ACC112 (cell line): ENCODE data around the gene PCDH18.

ENCODE experiments used
- H2AFZ ChIP-seq: fragments of 200-600 bp; sonication (generic); one replicate; pipeline ENCODE4 v1.6.0; 2017; ENCODE audit warnings: antibody characterized with exemption, low read length; ENCODE audit not compliant: unreplicated experiment
- H3K27ac ChIP-seq: fragments of 200-600 bp; sonication (generic); 2 replicates; pipeline ENCODE4 v1.5.1; 2014; ENCODE audit warnings: low read depth, mild to moderate bottlenecking, antibody characterized with exemption, low read length, moderate library complexity
- H3K27me3 ChIP-seq: fragments of 200-600 bp; sonication (generic); 2 replicates; pipeline ENCODE4 v1.6.1; 2014; ENCODE audit warnings: mild to moderate bottlenecking, antibody characterized with exemption, low read length, moderate library complexity, mixed read lengths; ENCODE audit not compliant: insufficient read depth
- H3K36me3 ChIP-seq: fragments of 200-600 bp; sonication (generic); 2 replicates; pipeline ENCODE4 v1.6.1; 2016; ENCODE audit warnings: mild to moderate bottlenecking, antibody characterized with exemption, low read length, moderate library complexity, mixed read lengths; ENCODE audit not compliant: insufficient read depth
- H3K4me1 ChIP-seq: fragments of 200-600 bp; sonication (generic); one replicate; pipeline ENCODE4 v1.6.1; 2016; ENCODE audit warnings: low read length, mixed read lengths; ENCODE audit not compliant: insufficient read depth, unreplicated experiment, control insufficient read depth
- H3K4me3 ChIP-seq: fragments of 200-600 bp; sonication (generic); 2 replicates; pipeline ENCODE4 v1.5.1; 2014; ENCODE audit warnings: mild to moderate bottlenecking, low read depth, low read length
- H3K79me2 ChIP-seq: fragments of 200-600 bp; sonication (generic); one replicate; pipeline ENCODE4 v1.6.0; 2016; ENCODE audit warnings: low read length; ENCODE audit not compliant: control insufficient read depth, unreplicated experiment, insufficient read depth

Gene PCDH18

GRCh38 chr4:137531986-137532868, at the start of gene PCDH18:
TSS of gene PCDH18 (minus strand) at chr4:137532494. CDS start at chr4:137532088, 406 bp downstream.
- Histone ChIP-seq H3K27ac (peak within 1 kb of the TSS; percentile 88), H3K27me3 (no peaks in the 10 kb centered on the region), H3K4me1 (peaks cover 33% of the 10 kb centered on the region), H3K4me3 (peak within 1 kb of the TSS; percentile 85), H2AFZ (peak within 1 kb of the TSS; percentile 78), H3K79me2 (peaks cover 37% of the 10 kb centered on the region), H3K36me3 (peaks cover 5% of the 10 kb centered on the region; the same call in 1 of the 2 replicates)

GRCh38 chr4:137576446-137576845, 44.2 kb upstream of the PCDH18 start:
- no peak overlapping the region for H3K27ac ChIP-seq
- no peaks in the 10 kb centered on the region for H3K4me1 ChIP-seq
- H3K4me3 ChIP-seq = no peak overlapping the region
- H3K79me2 ChIP-seq = no peaks in the 10 kb centered on the region
- H2AFZ ChIP-seq = no peak overlapping the region
- no peaks in the 10 kb centered on the region for H3K36me3 ChIP-seq
- no peaks in the 10 kb centered on the region for H3K27me3 ChIP-seq

GRCh38 chr4:137572647-137573046, 40.4 kb upstream of the PCDH18 start:
- Histone ChIP-seq H2AFZ (no peak overlapping the region), H3K27me3 (no peaks in the 10 kb centered on the region), H3K36me3 (no peaks in the 10 kb centered on the region), H3K4me1 (no peaks in the 10 kb centered on the region), H3K27ac (no peak overlapping the region), H3K79me2 (no peaks in the 10 kb centered on the region), H3K4me3 (no peak overlapping the region)

GRCh38 chr4:137572163-137572562, 39.9 kb upstream of the PCDH18 start:
- Histone ChIP-seq H3K36me3 (no peaks in the 10 kb centered on the region), H3K27ac (no peak overlapping the region), H2AFZ (no peak overlapping the region), H3K27me3 (no peaks in the 10 kb centered on the region), H3K4me3 (no peak overlapping the region), H3K4me1 (no peaks in the 10 kb centered on the region), H3K79me2 (no peaks in the 10 kb centered on the region)

- Histone ChIP-seq H3K27me3 (no peaks in the 10 kb centered on the region), H3K27ac (no peak overlapping the region), H3K36me3 (no peaks in the 10 kb centered on the region), H3K4me1 (no peaks in the 10 kb centered on the region), H3K79me2 (no peaks in the 10 kb centered on the region), H3K4me3 (no peak overlapping the region), H2AFZ (no peak overlapping the region)
Observed at GRCh38 chr4:137559801-137560200, 27.5 kb upstream of the PCDH18 start.

GRCh38 chr4:137558951-137559350, 26.7 kb upstream of the PCDH18 start:
- Histone ChIP-seq H2AFZ (no peak overlapping the region), H3K79me2 (no peaks in the 10 kb centered on the region), H3K4me3 (no peak overlapping the region), H3K27ac (no peak overlapping the region), H3K27me3 (no peaks in the 10 kb centered on the region), H3K36me3 (no peaks in the 10 kb centered on the region), H3K4me1 (no peaks in the 10 kb centered on the region)

- Histone ChIP-seq H2AFZ (no peak overlapping the region), H3K27ac (no peak overlapping the region), H3K36me3 (no peaks in the 10 kb centered on the region), H3K4me3 (no peak overlapping the region), H3K79me2 (no peaks in the 10 kb centered on the region), H3K4me1 (peaks cover 13% of the 10 kb centered on the region), H3K27me3 (no peaks in the 10 kb centered on the region)
Observed at GRCh38 chr4:137545461-137545861, 13.2 kb upstream of the PCDH18 start.

GRCh38 chr4:137543648-137544047, 11.4 kb upstream of the PCDH18 start:
- Histone ChIP-seq H3K79me2 (no peaks in the 10 kb centered on the region), H3K27ac (no peak overlapping the region), H3K4me3 (no peak overlapping the region), H2AFZ (no peak overlapping the region), H3K36me3 (no peaks in the 10 kb centered on the region), H3K27me3 (no peaks in the 10 kb centered on the region), H3K4me1 (peaks cover 13% of the 10 kb centered on the region)

- H3K27ac ChIP-seq = no peak overlapping the region
- peaks cover 13% of the 10 kb centered on the region for H3K4me1 ChIP-seq
- H3K36me3 ChIP-seq = no peaks in the 10 kb centered on the region
- no peaks in the 10 kb centered on the region for H3K79me2 ChIP-seq
- peak overlapping the region; percentile 95 for H2AFZ ChIP-seq
- peak overlapping the region; percentile 75; the same call in 1 of the 2 replicates for H3K4me3 ChIP-seq
- no peaks in the 10 kb centered on the region for H3K27me3 ChIP-seq
Observed at GRCh38 chr4:137543198-137543597, 10.9 kb upstream of the PCDH18 start.

GRCh38 chr4:137541876-137542646, 9.8 kb upstream of the PCDH18 start:
- H2AFZ ChIP-seq = peak overlapping the region; percentile 95
- H3K27me3 ChIP-seq = no peaks in the 10 kb centered on the region
- H3K27ac ChIP-seq = no peak overlapping the region
- H3K4me1 ChIP-seq = peaks cover 13% of the 10 kb centered on the region
- no peaks in the 10 kb centered on the region for H3K79me2 ChIP-seq
- peak overlapping the region; percentile 75 for H3K4me3 ChIP-seq
- H3K36me3 ChIP-seq = no peaks in the 10 kb centered on the region
